Activated CD8-positive, alpha-beta memory T cell treated with anti-CD3 and anti-CD28 coated beads for 36 hours (primary cell): ENCODE measurements around the gene FHOD3. TPM values are rescaled to one million over a fixed set of nuclear protein-coding genes. Genes with fewer than 3 reads are reported as not detected.

Experiments
- CTCF ChIA-PET: fragments of 350-600 bp; sonication (Branson Sonifier 250); formaldehyde crosslinking; loops from one replicate; lab custom pipeline; 2021; ENCODE audit warnings: antibody characterized with exemption; lab: Charles Lee
- POLR2A ChIA-PET: fragments of 350-600 bp; sonication (Branson Sonifier 250); formaldehyde crosslinking; loops from one replicate; lab custom pipeline; 2021; ENCODE audit warnings: antibody characterized with exemption; lab: Charles Lee
- total RNA-seq, 2 experiments: library from RNA; stranded (reverse); gene quantifications; one replicate each; pipeline ENCODE4 v1.2.3, GENCODE V29; 2021

FHOD3 gene
- total RNA-seq = not detected

DNA sequence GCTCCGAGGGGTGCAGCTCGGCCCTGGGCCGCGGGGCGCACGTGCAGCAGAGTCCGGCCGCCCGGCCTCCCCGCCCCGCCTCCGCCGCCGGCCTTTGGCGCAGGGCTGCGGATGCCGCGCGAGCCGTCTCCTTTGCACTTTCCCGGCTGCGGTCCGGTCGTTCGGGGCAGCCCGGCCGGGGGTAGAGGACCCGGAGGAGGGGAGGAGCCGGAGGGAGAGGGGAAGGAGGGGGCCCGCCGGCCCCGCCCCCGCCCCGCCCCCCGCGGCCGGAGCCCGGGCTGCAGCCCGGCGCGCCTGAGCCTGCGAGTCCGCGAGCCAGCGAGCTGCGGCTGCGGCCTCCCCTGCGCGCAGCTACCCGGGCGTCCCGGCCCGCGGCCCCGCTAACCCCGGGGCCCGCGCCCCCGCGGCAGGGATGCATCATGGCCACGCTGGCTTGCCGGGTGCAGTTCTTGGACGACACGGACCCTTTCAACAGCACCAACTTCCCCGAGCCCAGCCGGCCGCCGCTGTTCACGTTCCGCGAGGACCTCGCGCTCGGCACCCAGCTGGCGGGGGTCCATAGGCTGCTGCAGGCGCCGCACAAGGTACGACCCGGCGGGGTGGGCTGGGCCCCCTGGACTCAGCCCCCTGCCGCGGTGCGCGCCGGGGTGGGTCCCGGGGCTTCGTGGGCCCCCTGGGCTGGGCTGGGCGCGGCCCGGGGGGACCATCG is at the start of gene FHOD3:
Gene FHOD3, plus strand, starts transcription at position 297 of the 709 bp plus-strand sequence. Its CDS starts 123 bp downstream, at position 420.
- POLR2A ChIA-PET = no interaction called here
- CTCF ChIA-PET = no interaction called here

DNA sequence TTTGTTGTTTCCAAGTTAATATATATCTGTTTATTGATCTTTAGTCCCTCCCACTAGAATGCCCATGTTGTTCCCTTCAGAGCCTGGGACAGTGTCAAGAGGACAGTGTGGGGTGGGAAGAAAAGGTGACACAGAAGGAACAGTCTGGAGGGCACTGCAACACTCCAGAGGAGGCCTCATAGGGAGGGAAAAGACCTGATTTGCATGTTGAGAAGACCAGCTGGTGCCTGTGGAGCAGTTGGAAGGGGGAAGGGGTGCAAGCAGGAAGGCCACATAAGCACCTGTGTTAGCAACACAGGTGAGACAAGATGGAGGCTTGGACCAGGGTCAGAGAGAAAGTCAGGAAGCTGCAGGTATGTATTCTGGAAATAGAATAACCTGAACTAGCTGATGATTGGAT is 48.1 kb upstream of the FHOD3 start:
- POLR2A ChIA-PET = no interaction called here

DNA sequence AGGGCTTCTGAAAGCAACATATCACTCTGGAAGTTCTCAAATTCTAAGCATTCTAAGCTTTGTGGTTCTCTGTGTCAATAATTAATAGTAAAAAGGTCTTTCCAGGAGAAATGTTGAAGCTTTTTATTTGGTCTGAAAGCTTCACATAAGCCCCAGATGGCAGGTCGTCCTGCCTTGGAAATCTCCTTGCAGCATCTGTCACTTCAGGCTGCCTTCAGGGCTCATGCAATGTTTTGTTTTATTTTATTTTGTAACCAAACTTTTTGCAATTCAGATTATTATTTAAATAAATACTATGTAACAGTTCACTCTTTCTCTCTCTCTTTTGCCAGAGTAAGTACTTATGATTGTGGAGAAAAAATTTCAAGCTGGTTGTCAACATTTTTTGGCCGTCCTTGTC is 46.7 kb upstream of the FHOD3 start:
- POLR2A ChIA-PET = no interaction called here

More for the DNA sequence above, 48.1 kb upstream of the FHOD3 start:
- CTCF ChIA-PET = no interaction called here

DNA sequence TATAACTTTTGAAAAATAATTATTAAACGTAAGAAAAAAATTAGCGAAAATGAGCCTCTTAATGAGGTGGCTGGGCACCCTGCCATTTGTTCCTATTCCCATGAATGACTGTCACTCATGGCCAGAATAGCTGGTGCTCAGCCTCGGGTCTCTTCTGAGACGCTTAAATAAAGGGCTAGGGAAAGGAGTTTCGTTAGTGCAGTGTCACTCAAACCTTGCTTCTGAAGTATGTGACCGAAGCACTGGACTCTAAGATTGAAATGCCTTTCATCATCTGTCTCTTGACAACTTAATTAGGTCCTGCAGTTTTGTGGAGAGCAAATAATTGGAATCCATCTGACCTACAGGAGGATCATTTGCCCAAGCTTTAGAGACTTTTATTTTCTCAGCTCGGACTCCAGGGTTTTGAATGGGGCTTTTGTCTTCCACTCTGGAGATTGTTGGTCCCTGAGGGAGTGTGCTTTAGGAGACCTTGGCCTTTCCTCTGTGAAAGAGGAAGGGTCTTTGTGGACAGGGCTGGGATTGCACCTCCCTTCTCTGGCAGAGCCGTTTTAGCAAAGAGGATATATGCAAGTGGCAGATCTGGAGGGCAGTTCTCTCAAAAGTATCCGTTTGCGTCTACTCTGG is 42.3 kb upstream of the FHOD3 start:
- CTCF ChIA-PET = no interaction called here
- POLR2A ChIA-PET = no interaction called here

More for the DNA sequence above, 46.7 kb upstream of the FHOD3 start:
- CTCF ChIA-PET = no interaction called here

DNA sequence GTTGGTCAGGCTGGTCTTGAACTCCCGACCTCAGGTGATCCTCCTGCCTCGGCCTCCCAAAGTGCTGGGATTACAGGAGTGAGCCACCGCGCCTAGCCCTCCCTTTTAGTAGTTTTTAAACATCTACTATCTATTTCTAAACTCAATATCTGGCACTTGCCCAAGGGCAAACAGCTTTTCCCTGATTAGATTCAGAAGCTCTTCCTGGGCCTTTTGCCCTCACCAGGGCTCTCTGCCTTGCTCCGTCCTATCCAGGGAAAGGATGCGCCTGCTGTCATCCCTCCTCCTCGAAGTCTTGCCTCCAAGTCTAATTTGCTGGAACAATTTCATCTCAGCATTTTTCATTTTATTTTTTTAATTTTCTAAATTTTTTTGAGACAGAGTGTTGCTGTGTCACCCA is 41.4 kb upstream of the FHOD3 start:
- ChIA-PET POLR2A (no interaction called here), CTCF (no interaction called here)

DNA sequence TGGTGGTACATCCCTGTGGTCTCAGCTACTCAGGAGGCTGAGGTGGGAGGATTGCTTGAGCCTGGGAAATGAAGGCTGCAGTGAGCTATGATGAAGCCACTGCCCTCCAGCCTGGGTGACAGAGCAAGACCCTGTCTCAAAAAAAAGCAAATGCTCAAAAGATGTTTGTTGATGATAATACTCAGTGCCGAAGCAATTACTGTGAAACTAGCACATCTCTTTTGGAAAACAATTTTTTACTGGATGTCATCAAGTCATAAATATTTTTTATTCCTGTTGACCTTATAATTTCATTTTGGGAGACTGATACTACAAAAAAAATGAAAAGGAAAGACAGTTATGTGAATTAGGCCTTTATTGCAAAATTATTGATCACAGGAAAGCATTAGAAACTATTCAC is 34.5 kb upstream of the FHOD3 start:
- ChIA-PET POLR2A (no interaction called here), CTCF (no interaction called here)

DNA sequence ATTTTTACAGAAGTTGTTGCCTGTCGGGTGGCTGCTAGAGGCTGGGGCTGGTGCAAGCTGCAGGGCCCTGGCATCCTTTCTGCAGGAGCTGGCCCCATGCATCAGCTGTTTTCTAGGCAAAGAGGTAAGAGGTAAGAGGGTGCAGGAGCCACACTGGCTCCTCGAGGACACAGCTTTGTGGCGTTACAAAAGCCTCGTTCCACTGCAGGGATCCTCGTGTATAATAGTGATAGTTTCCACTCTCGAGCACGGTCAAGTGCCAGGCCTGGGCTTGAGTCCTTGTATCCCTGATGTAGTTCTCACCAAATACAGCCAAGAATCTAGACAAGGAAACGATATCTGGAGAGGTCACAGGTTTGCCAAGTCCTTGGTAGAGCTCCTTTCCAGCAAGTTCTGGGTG is 33.2 kb upstream of the FHOD3 start:
- ChIA-PET POLR2A (no interaction called here), CTCF (no interaction called here)

DNA sequence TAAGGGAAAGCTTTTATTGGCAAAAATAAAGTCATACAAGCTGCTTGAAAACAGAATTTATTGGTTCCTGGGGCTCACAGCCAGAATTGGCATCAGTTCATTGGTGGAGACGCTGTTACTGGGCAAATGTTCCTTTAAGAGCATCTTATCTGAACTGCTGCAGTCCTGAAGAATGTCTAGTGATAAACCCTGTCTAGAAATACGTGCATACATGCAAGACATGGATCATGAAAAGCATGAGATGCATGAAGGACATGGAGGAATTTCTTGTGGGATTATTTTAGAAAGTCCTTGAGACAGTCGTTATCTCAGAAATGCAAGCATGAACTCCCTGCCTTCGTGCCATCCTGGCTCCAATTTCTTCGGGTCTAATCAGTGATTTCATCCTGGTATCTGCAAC is 32.5 kb upstream of the FHOD3 start:
- POLR2A ChIA-PET = no interaction called here
- CTCF ChIA-PET = interaction anchor here (0.7 kb wide), 1 partner anchor 264 kb away, joined by 3 read pairs; no protein-coding TSS in a partner anchor

DNA sequence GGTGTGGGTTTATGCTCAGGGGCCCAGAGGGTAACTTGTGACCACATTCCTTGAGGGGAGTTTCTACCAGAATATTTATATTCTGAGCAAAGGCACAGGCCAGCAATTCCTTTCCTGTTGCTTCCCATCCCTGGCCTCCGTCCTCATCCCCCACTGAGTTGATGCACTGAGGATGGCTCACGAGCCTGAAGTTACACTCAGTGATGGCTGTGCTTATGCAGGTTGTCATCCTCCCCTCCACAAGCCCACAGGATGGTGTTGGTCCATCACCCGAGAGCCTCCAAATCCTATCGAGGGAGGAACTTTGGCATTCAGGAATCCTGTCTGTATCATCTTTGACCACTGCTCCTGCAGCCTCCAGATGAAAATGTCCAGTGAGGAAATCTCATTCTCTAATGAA is 28.4 kb upstream of the FHOD3 start:
- CTCF ChIA-PET = no interaction called here
- POLR2A ChIA-PET = no interaction called here

DNA sequence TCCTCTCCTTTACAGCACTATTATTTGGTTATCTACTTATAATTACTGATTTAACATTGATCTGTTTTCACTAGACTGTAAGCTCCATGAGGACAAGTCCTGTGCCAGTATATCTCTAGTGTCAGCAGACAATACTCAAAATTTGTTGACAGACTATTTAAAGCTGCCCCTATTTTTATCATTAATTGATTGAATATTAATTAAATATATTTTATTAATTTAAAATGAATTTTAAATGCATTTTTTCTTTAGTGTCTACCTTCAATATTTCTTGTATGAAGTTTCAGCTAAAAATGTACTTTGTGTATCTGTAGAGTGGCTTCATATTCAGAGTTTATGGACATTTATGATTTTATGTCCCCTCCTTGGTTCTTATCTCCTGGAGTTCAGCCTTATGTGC is 26.4 kb upstream of the FHOD3 start:
- ChIA-PET POLR2A (no interaction called here), CTCF (no interaction called here)

DNA sequence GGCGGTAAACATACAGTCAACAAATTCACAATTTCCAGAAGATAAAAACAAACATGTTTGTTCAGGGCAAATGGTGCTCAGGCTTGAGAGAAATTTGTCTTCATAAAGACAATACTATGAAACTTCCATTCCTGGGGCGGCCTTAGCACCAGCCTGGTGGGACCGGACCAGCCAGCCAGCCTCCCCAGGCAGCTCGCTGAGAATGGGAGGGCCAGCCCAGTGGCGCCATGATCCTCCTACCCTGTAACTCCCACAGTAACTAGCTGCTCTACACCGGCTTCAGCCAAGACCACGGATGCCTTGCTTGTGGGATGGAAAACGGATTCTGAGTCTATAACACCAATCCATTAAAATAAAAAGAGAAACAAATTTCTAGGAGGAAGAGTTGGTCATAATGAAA is 24.2 kb upstream of the FHOD3 start:
- ChIA-PET POLR2A (no interaction called here), CTCF (interaction anchor here (1.0 kb wide), 1 partner anchor 517 kb away, joined by 3 read pairs; no protein-coding TSS in a partner anchor)

DNA sequence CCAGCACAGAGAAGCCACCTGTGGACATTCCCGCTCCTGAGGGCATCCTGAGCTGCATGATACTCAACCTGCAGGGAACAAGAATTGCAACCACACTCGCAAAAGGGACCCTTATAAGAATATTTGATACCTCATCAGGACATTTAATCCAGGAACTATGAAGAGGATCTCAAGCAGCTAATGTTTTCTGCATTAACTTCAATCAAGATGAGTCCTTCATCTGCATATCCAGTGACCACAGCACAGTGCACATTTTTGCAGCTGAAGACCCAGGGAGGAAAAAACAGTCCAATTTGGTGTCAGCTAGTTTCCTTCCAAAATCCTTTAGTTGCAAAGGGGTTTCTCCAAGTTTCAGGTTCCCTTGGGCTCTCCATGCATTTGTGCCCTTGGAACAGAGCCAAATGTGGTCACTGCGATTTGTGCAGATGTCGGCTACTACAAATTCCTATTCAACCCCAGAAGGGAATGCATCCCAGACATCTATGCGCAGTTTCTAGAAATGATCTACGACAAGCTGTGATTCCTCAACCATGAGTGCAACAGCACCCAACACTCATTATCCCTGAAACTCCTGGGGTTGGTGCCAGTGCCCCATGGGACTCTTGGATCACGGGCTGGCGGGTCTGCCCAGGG is 23.3 kb upstream of the FHOD3 start:
- ChIA-PET CTCF (interaction anchor here (1.0 kb wide), 1 partner anchor 518 kb away, joined by 3 read pairs; no protein-coding TSS in a partner anchor), POLR2A (no interaction called here)

DNA sequence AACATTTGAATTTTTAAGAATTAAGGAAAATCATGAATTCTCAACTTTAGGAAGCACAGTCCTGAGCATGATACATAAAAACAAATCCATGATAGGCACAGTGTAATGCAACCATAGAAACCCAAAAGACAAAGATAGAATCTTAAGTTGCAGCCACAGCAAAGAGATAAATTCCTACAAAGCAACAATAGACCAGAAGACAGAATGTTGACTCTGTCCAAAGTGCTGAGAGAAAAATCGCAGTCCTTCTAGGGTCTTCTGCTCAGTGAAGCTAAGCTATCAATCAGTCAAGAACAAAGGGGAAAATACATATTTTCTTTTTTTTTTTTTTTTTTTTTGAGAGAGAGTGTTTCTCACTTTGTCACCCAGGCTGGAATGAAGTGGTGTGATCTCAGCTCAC is 22.0 kb upstream of the FHOD3 start:
- ChIA-PET POLR2A (no interaction called here), CTCF (interaction anchor here (0.7 kb wide), 1 partner anchor 383 kb away, joined by 3 read pairs; no protein-coding TSS in a partner anchor)

DNA sequence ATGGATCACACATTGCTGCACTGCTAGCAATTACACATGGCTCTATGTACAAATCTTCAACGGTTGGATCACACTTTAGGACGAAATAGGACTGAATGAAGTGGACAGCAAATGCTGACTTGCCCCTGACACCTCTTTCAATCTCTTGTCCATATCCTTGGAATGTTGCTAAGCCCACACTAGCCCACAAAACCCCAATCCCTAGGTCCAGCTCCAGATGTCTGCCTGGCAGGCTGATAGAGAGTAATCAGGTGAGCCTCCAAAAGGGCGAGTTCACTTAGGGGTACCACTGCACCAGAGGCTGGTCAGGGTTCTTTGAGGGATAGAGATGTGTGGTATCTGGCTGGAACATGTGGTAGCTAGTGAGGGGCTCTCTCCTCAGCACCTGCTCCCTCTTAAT is 18.5 kb upstream of the FHOD3 start:
- ChIA-PET CTCF (interaction anchor here (1.2 kb wide), 1 partner anchor 261 kb away, joined by 3 read pairs; no protein-coding TSS in a partner anchor), POLR2A (no interaction called here)

DNA sequence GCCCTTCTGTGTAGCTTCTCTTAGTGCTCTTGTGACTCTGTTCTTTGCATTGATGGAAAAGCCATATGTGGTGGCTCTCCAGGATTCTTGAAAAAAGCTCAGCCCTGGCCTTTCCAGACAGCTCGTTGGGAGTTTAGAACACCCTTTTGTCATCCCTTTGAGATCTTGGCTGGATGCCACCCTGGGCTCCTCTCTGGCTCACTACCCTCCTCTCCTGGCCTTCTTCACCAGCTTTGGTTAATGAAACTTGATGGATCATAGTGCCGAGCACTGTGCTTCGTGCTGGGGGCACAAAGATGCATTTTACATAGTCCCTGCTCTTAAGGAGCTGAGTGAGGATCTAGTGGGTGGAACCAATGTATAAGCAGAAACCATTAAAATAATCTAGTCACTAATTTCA is 15.6 kb upstream of the FHOD3 start:
- CTCF ChIA-PET = interaction anchor here (1.0 to 6.2 kb wide), 2 partner anchors 186 to 264 kb away, joined by 3 to 35 read pairs; no protein-coding TSS in a partner anchor
- POLR2A ChIA-PET = no interaction called here

DNA sequence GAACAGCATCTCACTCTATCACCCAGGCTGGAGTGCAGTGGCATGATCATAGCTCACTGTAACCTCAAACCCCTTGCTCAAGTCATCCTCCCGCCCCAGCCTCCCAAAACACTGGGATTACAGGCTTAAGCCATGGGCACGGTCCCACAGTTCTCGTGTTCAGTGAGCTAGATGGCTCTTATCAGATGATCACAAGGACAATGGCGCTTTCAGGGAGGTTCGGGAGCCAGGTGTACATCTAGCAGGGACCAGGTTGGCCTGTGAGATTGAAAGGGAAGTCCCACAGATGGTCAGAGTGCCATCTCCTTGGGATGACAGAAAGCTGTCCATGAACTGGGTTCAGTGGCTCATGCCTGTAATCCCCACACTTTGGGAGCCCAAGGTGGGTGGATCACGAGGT is 14.1 kb upstream of the FHOD3 start:
- CTCF ChIA-PET = interaction anchor here (1.6 to 6.2 kb wide), 4 partner anchors 18 to 266 kb away, joined by 4 to 35 read pairs (median 8); no protein-coding TSS in a partner anchor

DNA sequence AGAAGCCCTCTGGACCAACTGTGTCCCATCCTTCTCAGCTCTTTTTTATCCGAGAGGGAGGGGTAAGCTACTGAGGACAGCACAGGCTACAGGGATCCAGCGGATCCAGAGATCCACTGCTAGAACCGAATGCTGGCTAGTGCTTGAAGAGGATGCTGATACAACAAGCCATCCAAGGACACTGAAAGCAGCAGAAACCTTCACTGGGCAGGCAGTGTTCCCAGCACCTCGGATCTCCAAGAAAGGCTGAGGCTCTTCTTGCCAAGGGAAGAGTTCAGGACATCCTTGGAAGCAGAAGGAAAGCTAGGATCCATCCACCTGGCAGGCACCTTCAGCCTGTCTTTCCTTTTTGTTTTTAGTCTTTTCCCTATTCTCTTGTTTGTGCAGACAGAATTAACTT is 13.2 kb upstream of the FHOD3 start:
- POLR2A ChIA-PET = no interaction called here
- CTCF ChIA-PET = interaction anchor here (1.0 to 6.2 kb wide), 5 partner anchors 17 to 333 kb away, joined by 3 to 35 read pairs (median 6); no protein-coding TSS in a partner anchor

More for the DNA sequence above, 14.1 kb upstream of the FHOD3 start:
- POLR2A ChIA-PET = interaction anchor here (0.6 kb wide), 1 partner anchor 117 kb away, joined by 13 read pairs; no protein-coding TSS in a partner anchor

DNA sequence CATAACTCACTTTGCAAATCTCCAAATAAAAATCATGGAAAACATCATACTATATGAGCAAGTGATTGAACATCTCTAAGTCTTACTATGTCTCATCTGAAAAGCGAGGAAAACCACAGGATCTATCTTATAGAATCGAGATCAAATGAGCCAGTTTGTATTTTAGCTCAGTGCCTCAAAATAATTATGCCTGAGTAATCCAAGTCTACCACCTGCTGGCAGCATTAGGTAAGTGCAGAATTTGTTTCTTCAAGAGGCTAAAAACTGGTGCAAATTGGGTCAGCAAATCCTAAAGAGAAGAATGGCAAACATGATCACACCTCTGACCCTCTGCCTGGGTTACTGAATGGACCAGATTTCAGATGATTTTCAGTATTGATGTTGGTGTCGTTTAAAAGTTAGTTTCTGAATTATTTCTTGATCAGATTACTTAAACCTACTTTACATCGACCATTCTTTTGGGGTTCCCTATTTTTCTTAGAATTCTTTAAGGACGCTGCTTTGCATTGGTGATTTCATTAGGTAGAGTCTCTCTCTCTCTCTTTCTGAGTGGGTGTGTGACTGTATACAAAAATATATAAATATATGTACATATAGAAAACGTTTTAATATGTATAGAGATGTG is 12.7 kb upstream of the FHOD3 start:
- POLR2A ChIA-PET = no interaction called here
- CTCF ChIA-PET = interaction anchor here (1.0 to 6.2 kb wide), 4 partner anchors 186 to 334 kb away, joined by 3 to 35 read pairs (median 8); no protein-coding TSS in a partner anchor

DNA sequence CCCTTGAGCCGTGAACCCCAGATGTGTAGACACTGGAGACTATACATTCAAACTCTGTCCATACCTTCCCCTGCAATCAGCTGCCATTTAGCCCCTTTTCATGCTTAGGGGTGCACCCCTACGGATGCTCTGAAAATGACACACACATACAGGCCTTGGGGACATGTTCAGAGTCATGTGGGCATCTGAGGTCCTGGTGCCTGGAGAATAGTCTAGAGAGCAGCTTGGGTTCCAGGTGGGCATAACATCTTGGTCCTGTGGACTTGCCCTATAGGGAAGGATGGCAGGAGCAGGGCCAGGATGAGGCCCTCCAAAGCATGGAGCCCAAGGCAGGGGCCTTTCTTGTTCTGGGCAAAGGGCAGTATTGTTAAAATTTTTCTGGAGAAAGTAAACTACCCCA is 9.9 kb upstream of the FHOD3 start:
- ChIA-PET CTCF (no interaction called here), POLR2A (no interaction called here)
